ENCODE results near the gene OMD. TPM values are rescaled to one million over a fixed set of nuclear protein-coding genes. Genes with fewer than 3 reads are reported as not detected.
"Not testable (repeated sequence)": the region's sequence is repeated elsewhere in the genome, so short reads cannot be mapped to it uniquely, and the experiment has no call there.

The OMD gene
- total and polyA plus RNA-seq, 2 donors from 2014 or later = 0.52 to 3.2 TPM

- H3K27ac ChIP-seq (ENCODE audit: low read depth in 2 of 2, low read length in 2 of 2) = no peak overlapping the region
- H3K9ac ChIP-seq (ENCODE audit: low read length in 3 of 3) = no peak overlapping the region
- FAIRE-seq (no peak), DNase-seq (no peak)
- intact Hi-C loops (cut with DNase I) = no loop called here
- H3K27me3 ChIP-seq (ENCODE audit: control insufficient read depth, insufficient read depth, low read length) = no peaks in the 10 kb centered on the region
- H3K9me3 ChIP-seq (ENCODE audit: control insufficient read depth in 2 of 3, insufficient read depth in 1 of 3, low read length in 3 of 3) = no peaks in the 10 kb centered on the region
- no peak for TF ChIP-seq CTCF (IDR thresholded peaks at IDR 0.05; ENCODE audit: borderline replicate concordance, extremely low read depth, insufficient read depth)
- H3K4me1 ChIP-seq (ENCODE audit: control insufficient read depth in 2 of 3, insufficient read depth in 2 of 3, low read depth in 1 of 3, low read length in 3 of 3) = no peaks in the 10 kb centered on the region
- H3K4me3 ChIP-seq (ENCODE audit: low read length in 3 of 3) = no peak overlapping the region
- no peaks in the 10 kb centered on the region for H3K36me3 ChIP-seq (ENCODE audit: control insufficient read depth in 2 of 3, insufficient read depth in 3 of 3, low read length in 3 of 3)
These were observed 1.5 kb downstream of the OMD start for GRCh38 chr9:92422611-92423338.

- H3K4me1 ChIP-seq (ENCODE audit: control insufficient read depth in 2 of 3, insufficient read depth in 2 of 3, low read depth in 1 of 3, low read length in 3 of 3) = no peaks in the 10 kb centered on the region
- FAIRE-seq = no peak
These were observed 9.7 kb downstream of the OMD start for GRCh38 chr9:92414566-92414965.

GRCh38 chr9:92411157-92411556, 13.1 kb downstream of the OMD start:
- not testable (repeated sequence) for FAIRE-seq

More at GRCh38 chr9:92414566-92414965, 9.7 kb downstream of the OMD start:
- Histone ChIP-seq H3K27me3 (ENCODE audit: control insufficient read depth, insufficient read depth, low read length) (no peaks in the 10 kb centered on the region), H3K4me3 (ENCODE audit: low read length in 3 of 3) (no peak overlapping the region), H3K27ac (ENCODE audit: low read depth in 2 of 2, low read length in 2 of 2) (no peak overlapping the region), H3K9me3 (ENCODE audit: control insufficient read depth in 2 of 3, insufficient read depth in 1 of 3, low read length in 3 of 3) (no peaks in the 10 kb centered on the region), H3K36me3 (ENCODE audit: control insufficient read depth in 2 of 3, insufficient read depth in 3 of 3, low read length in 3 of 3) (no peaks in the 10 kb centered on the region), H3K9ac (ENCODE audit: low read length in 3 of 3) (no peak overlapping the region)
- no peak for TF ChIP-seq CTCF (IDR thresholded peaks at IDR 0.05; ENCODE audit: borderline replicate concordance, extremely low read depth, insufficient read depth)
- intact Hi-C loops (cut with DNase I) = no loop called here
- no peak for DNase-seq

GRCh38 chr9:92408747-92409478, 15.4 kb downstream of the OMD start:
- no peak for TF ChIP-seq CTCF (IDR thresholded peaks at IDR 0.05; ENCODE audit: borderline replicate concordance, extremely low read depth, insufficient read depth)
- intact Hi-C loops (cut with DNase I) = no loop called here
- Histone ChIP-seq H3K27me3 (ENCODE audit: control insufficient read depth, insufficient read depth, low read length) (no peaks in the 10 kb centered on the region), H3K4me1 (ENCODE audit: control insufficient read depth in 2 of 3, insufficient read depth in 2 of 3, low read depth in 1 of 3, low read length in 3 of 3) (no peaks in the 10 kb centered on the region), H3K4me3 (ENCODE audit: low read length in 3 of 3) (no peak overlapping the region), H3K27ac (ENCODE audit: low read depth in 2 of 2, low read length in 2 of 2) (no peak overlapping the region), H3K36me3 (ENCODE audit: control insufficient read depth in 2 of 3, insufficient read depth in 3 of 3, low read length in 3 of 3) (no peaks in the 10 kb centered on the region), H3K9me3 (ENCODE audit: control insufficient read depth in 2 of 3, insufficient read depth in 1 of 3, low read length in 3 of 3) (no peaks in the 10 kb centered on the region), H3K9ac (ENCODE audit: low read length in 3 of 3) (no peak overlapping the region)
- FAIRE-seq (no peak), DNase-seq (no peak)

More at GRCh38 chr9:92411157-92411556, 13.1 kb downstream of the OMD start:
- intact Hi-C loops (cut with DNase I); H3K9me3 ChIP-seq (ENCODE audit: control insufficient read depth in 2 of 3, insufficient read depth in 1 of 3, low read length in 3 of 3); H3K27me3 ChIP-seq (ENCODE audit: control insufficient read depth, insufficient read depth, low read length); H3K4me1 ChIP-seq (ENCODE audit: control insufficient read depth in 2 of 3, insufficient read depth in 2 of 3, low read depth in 1 of 3, low read length in 3 of 3); H3K36me3 ChIP-seq (ENCODE audit: control insufficient read depth in 2 of 3, insufficient read depth in 3 of 3, low read length in 3 of 3); H3K4me3 ChIP-seq (ENCODE audit: low read length in 3 of 3); H3K9ac ChIP-seq (ENCODE audit: low read length in 3 of 3); H3K27ac ChIP-seq (ENCODE audit: low read depth in 2 of 2, low read length in 2 of 2); DNase-seq: not testable (repeated sequence)

Data from kidney (tissue), 14 donors.